ELF-1 (cell line): ENCODE results near the gene ENOPH1.

ENCODE experiments used
- DNase-seq: peaks from one replicate; pipeline ENCODE4 v3.0.0-alpha.2; 2016; ENCODE audit warnings: low read depth, low spot score

Gene ENOPH1

GRCh38 chr4:82428526-82428968, 1.8 kb upstream of the ENOPH1 start:
- DNase-seq: peak; percentile 73

DNA sequence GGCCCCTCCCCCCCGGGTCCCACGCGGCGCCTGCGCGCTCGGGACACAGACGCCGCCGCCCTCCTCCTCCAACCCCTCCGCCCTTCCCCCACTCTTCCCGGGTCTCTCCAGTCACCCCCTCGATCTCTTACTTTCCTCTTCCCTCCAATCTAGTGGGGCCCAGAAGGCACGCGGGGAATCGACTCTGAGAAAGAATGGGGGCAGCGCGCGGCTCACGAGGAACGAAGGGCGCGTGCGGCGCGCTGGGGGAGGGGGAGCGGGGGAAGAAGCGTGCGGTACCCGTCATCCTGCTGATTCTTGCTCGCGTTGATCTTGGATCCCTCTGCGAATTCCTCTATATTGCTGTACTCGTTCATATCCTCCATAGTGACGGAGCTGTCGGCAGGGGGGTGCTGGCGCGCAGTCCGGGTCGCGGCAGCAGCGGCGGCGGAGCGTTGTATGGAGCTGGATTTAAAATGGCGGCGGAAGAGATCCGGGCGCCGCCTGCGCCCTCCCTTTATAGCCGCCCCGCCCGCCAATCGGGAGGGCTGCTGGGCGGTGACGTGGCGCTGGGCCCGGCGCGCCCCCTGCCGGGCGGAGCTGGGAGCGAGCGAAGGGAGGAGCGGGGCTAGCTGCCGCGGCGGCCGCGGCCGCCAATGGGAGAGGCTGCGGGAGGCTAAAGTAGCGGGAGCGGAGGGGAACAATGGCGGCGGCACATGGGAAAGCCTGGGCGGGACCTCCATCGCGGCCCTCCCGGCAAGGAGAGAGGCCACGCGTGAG, 1.2 kb upstream of the ENOPH1 start:
- DNase-seq: peak; percentile 97

GRCh38 chr4:82429728-82430192, 630 bp upstream of the ENOPH1 start:
- no peak for DNase-seq

GRCh38 chr4:82430964-82431745, 765 bp downstream of the ENOPH1 start:
- peak; percentile 60 for DNase-seq

DNA sequence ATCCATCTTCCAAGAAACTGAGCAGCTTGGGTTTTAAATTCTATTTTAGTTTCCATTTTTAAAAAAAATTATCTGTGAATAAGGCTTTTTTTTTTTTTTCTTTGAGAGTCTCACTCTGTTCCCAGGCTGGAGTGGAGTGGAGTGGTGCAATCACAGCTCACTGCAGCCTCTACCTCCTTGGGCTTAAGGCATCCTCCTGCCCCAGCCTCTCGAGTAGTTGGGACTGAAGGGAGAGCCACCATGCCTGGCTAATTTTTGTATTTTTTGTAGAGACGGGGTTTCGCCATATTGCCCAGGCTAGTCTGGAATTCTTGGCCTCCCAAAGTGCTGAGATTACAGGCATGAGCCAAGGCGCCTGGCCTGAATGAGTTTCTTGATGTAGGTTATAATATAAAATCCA, 1.4 kb downstream of the ENOPH1 start:
- DNase-seq: no peak

- no peak for DNase-seq
These were observed 2.2 kb downstream of the ENOPH1 start for GRCh38 chr4:82432596-82432995.

- DNase-seq: no peak
These were observed 3.4 kb downstream of the ENOPH1 start for GRCh38 chr4:82433791-82434190.

GRCh38 chr4:82434949-82435348, 4.6 kb downstream of the ENOPH1 start:
- DNase-seq: no peak

DNA sequence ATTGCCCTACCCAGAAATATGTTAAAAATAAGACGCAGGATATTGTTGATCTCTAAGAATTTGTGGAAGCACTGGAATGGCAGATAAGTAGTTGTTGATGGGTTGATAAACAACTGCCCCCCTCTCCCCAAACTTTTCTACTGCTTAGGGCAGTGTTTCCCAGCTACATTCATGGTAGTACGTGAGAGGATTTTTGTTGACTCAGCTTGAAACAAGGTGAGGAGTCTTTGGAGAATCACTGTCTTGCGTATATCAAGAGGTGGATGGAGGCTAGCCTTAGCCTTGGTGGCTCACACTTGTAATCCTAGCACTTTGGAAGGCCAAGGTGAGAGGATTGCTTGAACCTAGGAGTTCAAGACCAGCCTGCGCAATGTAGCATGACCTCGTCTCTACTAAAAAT, 5.7 kb downstream of the ENOPH1 start:
- no peak for DNase-seq

DNA sequence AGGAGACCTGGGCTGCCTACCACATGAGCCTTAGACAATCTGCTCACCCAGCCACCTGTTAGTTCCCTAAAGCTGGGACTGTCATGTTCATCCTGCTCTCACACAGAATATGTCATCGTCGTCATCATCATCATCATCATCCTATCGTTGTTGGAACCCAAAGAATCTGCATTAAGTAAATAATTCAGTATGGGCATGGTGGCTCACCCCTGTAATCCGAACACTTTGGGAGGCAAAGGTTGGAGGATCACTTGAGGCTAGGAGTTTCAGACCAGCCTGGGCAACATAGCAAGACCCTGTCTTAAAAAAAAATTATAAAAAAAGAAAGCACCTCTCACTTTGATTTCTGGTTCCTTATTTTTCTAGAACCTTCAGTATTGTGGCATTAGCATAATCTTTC, 6.4 kb downstream of the ENOPH1 start:
- DNase-seq: no peak

- no peak for DNase-seq
These were observed 7.1 kb downstream of the ENOPH1 start for GRCh38 chr4:82437285-82438005.

DNA sequence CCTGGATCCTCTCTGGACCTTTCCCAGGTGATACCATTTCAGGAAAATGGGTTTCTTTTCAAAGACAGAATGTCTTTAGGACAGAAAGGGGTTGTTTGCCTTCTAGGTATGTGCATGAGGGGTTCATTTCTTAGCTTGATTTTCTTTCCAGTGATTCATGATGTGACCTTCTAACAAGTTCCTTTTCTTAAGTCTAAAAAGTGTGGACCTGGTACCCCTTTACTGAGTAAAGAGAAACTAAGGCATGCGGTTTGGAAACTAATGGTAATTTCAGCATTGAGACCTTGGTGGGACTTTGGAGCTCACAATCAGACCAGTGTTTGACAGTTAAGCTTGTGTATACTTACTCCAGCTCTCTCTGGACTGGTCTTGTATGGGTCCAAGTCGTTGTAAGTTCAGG, 8.7 kb downstream of the ENOPH1 start:
- DNase-seq: no peak

DNA sequence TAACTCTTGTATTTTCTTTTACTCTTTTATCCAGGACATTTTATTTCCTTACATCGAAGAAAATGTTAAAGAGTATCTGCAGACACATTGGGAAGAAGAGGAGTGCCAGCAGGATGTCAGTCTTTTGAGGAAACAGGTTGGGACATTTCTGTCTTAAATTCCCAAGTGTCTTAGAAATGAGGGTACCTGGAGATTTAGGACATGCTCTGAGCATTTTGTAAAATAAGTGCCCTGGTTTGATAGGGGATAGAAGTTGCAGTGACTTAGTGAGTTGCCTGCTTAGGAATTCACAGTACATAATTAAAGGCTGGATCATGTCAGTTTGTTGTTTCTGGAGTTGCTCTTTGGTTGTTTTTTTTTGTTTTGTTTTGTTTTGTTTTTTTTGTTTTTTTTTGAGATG, 17.5 kb downstream of the ENOPH1 start:
- DNase-seq: no peak

GRCh38 chr4:82450966-82451755, 20.8 kb downstream of the ENOPH1 start:
- no peak for DNase-seq

GRCh38 chr4:82452026-82452425, 21.6 kb downstream of the ENOPH1 start:
- DNase-seq: no peak

DNA sequence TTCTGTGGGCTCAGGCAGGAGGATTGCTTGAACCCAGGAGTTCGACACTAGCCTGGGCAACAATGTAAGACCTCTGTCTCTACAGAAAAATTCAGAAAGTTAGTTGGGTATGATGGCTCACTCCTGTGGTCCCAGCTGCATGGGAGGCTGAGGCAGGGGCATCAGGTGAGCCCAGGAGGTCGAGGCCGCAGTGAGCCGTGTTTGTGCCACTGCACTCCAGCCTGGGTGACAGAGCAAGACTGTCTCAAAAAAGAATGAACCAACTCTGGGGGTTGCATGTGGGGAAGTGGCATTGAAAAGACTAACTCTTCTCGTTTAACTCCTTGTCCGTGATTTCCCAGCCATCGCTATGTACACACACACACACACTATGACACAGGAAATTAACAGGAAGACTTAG, 26.9 kb downstream of the ENOPH1 start:
- DNase-seq: no peak

DNA sequence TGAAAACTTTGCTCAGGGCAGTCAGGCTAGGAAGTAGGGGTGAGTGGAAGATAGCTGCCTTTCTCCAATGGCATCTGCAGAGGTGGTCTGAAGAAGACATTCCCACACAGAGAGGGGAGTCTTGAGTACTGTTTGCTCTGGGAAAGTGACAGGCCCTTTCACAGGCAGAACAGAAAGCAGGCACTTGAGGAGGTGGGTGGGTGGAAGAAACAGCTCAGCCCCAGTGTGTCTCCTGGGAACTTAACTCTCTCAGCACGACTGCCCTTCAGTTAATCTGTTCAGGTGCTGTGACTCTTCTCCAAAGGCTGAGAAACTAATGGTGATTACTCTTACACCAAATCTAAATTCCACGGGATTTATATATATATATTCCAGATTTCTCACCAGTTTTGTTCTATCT, 28.3 kb downstream of the ENOPH1 start:
- DNase-seq: no peak

- no peak for DNase-seq
These were observed 31.3 kb downstream of the ENOPH1 start for GRCh38 chr4:82461710-82462109.

DNA sequence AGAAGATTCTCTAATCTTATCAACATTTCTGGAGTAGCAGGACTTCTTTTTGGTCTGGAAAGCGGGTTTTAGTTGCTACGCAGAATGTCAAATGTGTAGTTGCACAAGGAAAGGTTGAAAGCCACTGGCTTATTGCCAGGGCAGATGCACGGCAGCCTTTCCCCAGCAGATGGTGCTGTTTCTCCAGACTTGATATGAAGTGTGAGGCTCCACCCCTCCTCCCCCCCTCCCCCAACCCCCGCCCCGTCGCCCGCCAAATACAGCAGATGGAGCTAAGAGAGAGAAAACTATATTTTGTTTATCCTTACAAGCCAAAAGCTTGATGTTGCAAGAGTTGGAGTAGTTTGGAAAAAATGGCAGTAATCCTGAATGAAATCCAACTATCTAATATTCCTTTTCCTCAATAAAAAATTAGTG, 32.0 kb downstream of the ENOPH1 start:
- DNase-seq: peak; percentile 83

DNA sequence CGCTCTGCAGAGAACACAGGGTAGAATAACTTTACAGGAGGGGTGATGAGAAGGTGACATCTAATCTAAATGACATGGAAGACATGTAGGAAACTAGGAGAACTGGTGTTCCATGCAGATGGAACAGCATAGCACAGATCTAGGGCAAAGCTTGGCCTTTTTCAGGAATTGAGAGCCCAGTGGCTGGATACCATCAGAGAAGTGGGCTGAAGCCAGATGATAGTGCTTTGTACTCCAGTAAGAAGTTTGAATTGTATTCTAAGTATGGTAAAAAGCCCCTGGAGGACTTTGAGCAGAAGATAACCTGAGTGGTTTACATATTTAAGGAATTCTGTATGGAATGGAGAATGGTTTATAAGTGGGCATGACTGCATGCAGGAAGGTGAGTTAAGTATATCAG, 32.8 kb downstream of the ENOPH1 start:
- DNase-seq: no peak

- DNase-seq: no peak
These were observed 37.1 kb downstream of the ENOPH1 start for GRCh38 chr4:82467471-82467870.
